Kidney (tissue), 22 donors: ENCODE data around the gene LYPLA2. TPM values are rescaled to one million over a fixed set of nuclear protein-coding genes. Genes with fewer than 3 reads are reported as not detected.
A peak's percentile ranks its signal among the peaks of the same experiment; 100 is the strongest.

Source experiments
- DNase-seq, 5 donors: peaks; one replicate each; pipeline ENCODE4 v3.0.0-alpha.2; 2013 to 2020
- FAIRE-seq: peaks from 2 replicates; lab custom pipeline; 2012; peaks lifted over from hg19 to GRCh38; lab: Jason Lieb, UNC
- H3K27ac ChIP-seq, 2 donors: one replicate each; pipeline ENCODE4 v1.7.0; 2013; ENCODE audit warnings: low read depth in 2 of 2, low read length in 2 of 2, inconsistent platforms in 1 of 2
- H3K27me3 ChIP-seq: one replicate; pipeline ENCODE4 v1.7.1; 2013; ENCODE audit warnings: low read length, inconsistent platforms; ENCODE audit not compliant: control insufficient read depth, insufficient read depth
- H3K36me3 ChIP-seq, 3 donors: one replicate each; pipeline versions ENCODE4 v1.7.0 to v1.7.1; 2013; ENCODE audit warnings: low read length in 3 of 3, control low read depth in 1 of 3, inconsistent platforms in 1 of 3; ENCODE audit not compliant: insufficient read depth in 3 of 3, control insufficient read depth in 2 of 3
- H3K4me1 ChIP-seq, 3 donors: one replicate each; pipeline versions ENCODE4 v1.7.0 to v1.7.1; 2013; ENCODE audit warnings: low read length in 3 of 3, inconsistent platforms in 1 of 3, low read depth in 1 of 3; ENCODE audit not compliant: control insufficient read depth in 2 of 3, insufficient read depth in 2 of 3
- H3K4me3 ChIP-seq, 3 donors: one replicate each; pipeline versions ENCODE4 v1.7.0 to v1.8.1; 2013; ENCODE audit warnings: low read length in 3 of 3, control low read depth in 1 of 3, inconsistent platforms in 1 of 3
- H3K9ac ChIP-seq, 3 donors: one replicate each; pipeline versions ENCODE4 v1.7.0 to v1.7.1; 2013; ENCODE audit warnings: low read length in 3 of 3, control low read depth in 1 of 3, inconsistent platforms in 1 of 3
- H3K9me3 ChIP-seq, 3 donors: one replicate each; pipeline versions ENCODE4 v1.7.0 to v1.7.1; 2013; ENCODE audit warnings: low read length in 3 of 3, control low read depth in 1 of 3, inconsistent platforms in 1 of 3; ENCODE audit not compliant: control insufficient read depth in 2 of 3, insufficient read depth in 1 of 3
- intact Hi-C: fragments of 100-400 bp; cut with DNase I; formaldehyde crosslinking; loops from one replicate; pipeline ENCODE4 v1.11.1; 2022
- long read RNA-seq, 10 donors: library from polyadenylated mRNA in 1 of 10; unstranded in 1 of 10; transcript quantifications; one replicate each; pipeline ENCODE4 v2.0.0 and lab custom pipeline, GENCODE V29; 2021 to 2026
- polyA plus RNA-seq: library from polyadenylated mRNA; stranded (reverse); fragments of 350-450 nt; fragmentation: Illumina TruSeq; extraction: RNeasy Lipid Tissue Mini Kit (QIAGEN cat#74804); gene quantifications from one replicate; pipeline ENCODE4 v1.2.3, GENCODE V29; 2014; ENCODE audit warnings: low read depth, low replicate concordance; ENCODE audit not compliant: insufficient read depth
- total RNA-seq: library from RNA; stranded (reverse); fragmentation: NEBNext Ultra II Directional; extraction: Animal tissue kit (Norgen Biotek cat#: 25700); gene quantifications from one replicate; pipeline ENCODE4 v1.2.1, GENCODE V29; 2021
- TF ChIP-seq, protein P1 (sequence below): IDR thresholded peaks from 3 replicates; pipeline ENCODE4 v1.5.1; 2012; ENCODE audit warnings: mild to moderate bottlenecking, moderate library complexity, borderline replicate concordance; ENCODE audit not compliant: insufficient read depth; ENCODE audit errors: extremely low read depth
- donor health status: control.
- donor health status: control.
- donor health status: control.
- donor health status: control.
- donor health status: control.
- donor health status: DM: yes; HTN: yes; CAD: no.
- donor health status: Normal renal cell carcinoma (clear cell type).

LYPLA2 gene
- total RNA-seq: 71.3 TPM
- 133 TPM for polyA plus RNA-seq
- long read RNA-seq, donor 1, transcript LYPLA2-202 (8 exons, 1,072 nt): minor isoform, 5 of 52 reads
- long read RNA-seq, donor 1, transcript LYPLA2-205 (10 exons, 1,810 nt): major isoform, 30 of 52 reads
- long read RNA-seq, donor 1, partial matches to known transcripts: 16 of 52 reads
- long read RNA-seq, donor 1, other reads (novel, unspliced or antisense): 0 of 52 reads
- long read RNA-seq, donor 2, transcript LYPLA2-205 (10 exons, 1,810 nt): major isoform, 24 of 25 reads
- long read RNA-seq, donor 2, partial matches to known transcripts: 0 of 25 reads
- long read RNA-seq, donor 2, other reads (novel, unspliced or antisense): 0 of 25 reads
- long read RNA-seq, donor 3, transcript LYPLA2-205 (10 exons, 1,810 nt): major isoform, 20 of 21 reads
- long read RNA-seq, donor 3, partial matches to known transcripts: 0 of 21 reads
- long read RNA-seq, donor 3, other reads (novel, unspliced or antisense): 0 of 21 reads
- long read RNA-seq, donor 4, transcript LYPLA2-205 (10 exons, 1,810 nt): major isoform, 28 of 28 reads
- long read RNA-seq, donor 4, partial matches to known transcripts: 0 of 28 reads
- long read RNA-seq, donor 4, other reads (novel, unspliced or antisense): 0 of 28 reads
- long read RNA-seq, donor 5, partial matches to known transcripts: 0 of 3 reads
- long read RNA-seq, donor 5, other reads (novel, unspliced or antisense): 0 of 3 reads
- long read RNA-seq, donor 6, transcript LYPLA2-205 (10 exons, 1,810 nt): major isoform, 56 of 114 reads
- long read RNA-seq, donor 6, partial matches to known transcripts: 42 of 114 reads
- long read RNA-seq, donor 6, other reads (novel, unspliced or antisense): 14 of 114 reads
- long read RNA-seq, donor 7, transcript LYPLA2-205 (10 exons, 1,810 nt): major isoform, 73 of 123 reads
- long read RNA-seq, donor 7, partial matches to known transcripts: 41 of 123 reads
- long read RNA-seq, donor 7, other reads (novel, unspliced or antisense): 5 of 123 reads
- long read RNA-seq, donor 8, transcript LYPLA2-205 (10 exons, 1,810 nt): major isoform, 20 of 22 reads
- long read RNA-seq, donor 8, partial matches to known transcripts: 0 of 22 reads
- long read RNA-seq, donor 8, other reads (novel, unspliced or antisense): 0 of 22 reads
- long read RNA-seq, donor 9, transcript LYPLA2-205 (10 exons, 1,810 nt): major isoform, 19 of 21 reads
- long read RNA-seq, donor 9, partial matches to known transcripts: 0 of 21 reads
- long read RNA-seq, donor 9, other reads (novel, unspliced or antisense): 0 of 21 reads
- long read RNA-seq, donor 10, transcript LYPLA2-205 (10 exons, 1,810 nt): major isoform, 22 of 26 reads
- long read RNA-seq, donor 10, partial matches to known transcripts: 0 of 26 reads
- long read RNA-seq, donor 10, other reads (novel, unspliced or antisense): 0 of 26 reads

DNA sequence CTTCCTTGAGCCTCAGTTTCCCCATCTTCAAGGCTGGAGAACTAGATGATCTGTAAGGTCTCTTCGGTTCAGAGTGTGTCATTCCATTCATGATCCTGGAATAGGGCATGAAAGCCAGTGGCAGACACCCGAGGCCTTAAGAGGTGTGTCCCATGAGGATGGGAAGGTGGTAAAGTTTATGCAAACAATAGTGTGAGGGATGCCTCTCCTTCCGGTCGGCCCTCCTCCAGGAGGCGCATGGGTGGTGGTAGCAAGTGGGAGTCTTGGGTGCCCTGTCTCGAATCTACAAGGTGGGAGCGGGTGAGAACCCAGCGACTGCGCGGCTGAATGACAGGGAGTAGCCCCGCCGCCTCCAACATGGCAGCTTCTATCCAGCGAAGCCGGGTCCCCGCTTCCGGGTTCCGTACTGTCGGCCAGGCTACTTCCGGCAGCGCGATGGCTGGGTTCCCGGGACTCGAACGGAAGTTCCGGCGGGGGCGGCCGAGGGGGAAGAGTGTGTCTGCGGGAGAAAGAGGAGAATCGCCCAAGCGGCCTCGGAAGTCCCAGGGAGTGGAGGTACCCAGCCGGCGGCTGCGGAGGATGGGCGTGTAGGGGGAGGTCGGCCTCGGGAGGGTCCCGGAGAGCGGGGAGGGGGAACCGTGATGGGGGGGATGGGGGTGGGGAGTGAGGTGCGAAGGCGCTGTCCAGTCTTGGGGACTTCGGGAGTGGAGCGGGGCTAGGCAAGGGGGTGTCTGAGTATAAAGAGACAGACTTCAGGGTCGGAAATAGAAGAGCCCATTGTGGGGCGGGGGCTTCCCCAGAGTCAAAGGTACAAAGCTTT is at the start of gene LYPLA2:
Gene LYPLA2 (plus strand): TSS at position 450 of the 820 bp plus-strand sequence. CDS start 1,538 bp downstream, outside the sequence.
- Histone ChIP-seq H3K9ac (peak within 1 kb of the TSS; percentile 38 to 82 (median 73)), H3K4me1 (peaks cover 0 to 26% (median 5%) of the 10 kb centered on the region in 3 donors), H3K36me3 (peaks cover 3 to 19% (median 11%) of the 10 kb centered on the region in 3 donors), H3K27me3 (no peaks in the 10 kb centered on the region), H3K4me3 (peak within 1 kb of the TSS; percentile 84 to 94 (median 93)), H3K9me3 (no peaks in the 10 kb centered on the region), H3K27ac (peak within 1 kb of the TSS; percentile 29 to 69)
- intact Hi-C loops: no loop called here
- DNase-seq (peak; percentile 93 to 98 (median 95)), FAIRE-seq (no peak)
- TF ChIP-seq, protein P1, sequence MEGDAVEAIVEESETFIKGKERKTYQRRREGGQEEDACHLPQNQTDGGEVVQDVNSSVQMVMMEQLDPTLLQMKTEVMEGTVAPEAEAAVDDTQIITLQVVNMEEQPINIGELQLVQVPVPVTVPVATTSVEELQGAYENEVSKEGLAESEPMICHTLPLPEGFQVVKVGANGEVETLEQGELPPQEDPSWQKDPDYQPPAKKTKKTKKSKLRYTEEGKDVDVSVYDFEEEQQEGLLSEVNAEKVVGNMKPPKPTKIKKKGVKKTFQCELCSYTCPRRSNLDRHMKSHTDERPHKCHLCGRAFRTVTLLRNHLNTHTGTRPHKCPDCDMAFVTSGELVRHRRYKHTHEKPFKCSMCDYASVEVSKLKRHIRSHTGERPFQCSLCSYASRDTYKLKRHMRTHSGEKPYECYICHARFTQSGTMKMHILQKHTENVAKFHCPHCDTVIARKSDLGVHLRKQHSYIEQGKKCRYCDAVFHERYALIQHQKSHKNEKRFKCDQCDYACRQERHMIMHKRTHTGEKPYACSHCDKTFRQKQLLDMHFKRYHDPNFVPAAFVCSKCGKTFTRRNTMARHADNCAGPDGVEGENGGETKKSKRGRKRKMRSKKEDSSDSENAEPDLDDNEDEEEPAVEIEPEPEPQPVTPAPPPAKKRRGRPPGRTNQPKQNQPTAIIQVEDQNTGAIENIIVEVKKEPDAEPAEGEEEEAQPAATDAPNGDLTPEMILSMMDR: no peak

GRCh38 chr1:23741609-23742008 is 49.3 kb upstream of the LYPLA2 start:
- Histone ChIP-seq H3K27ac (no peak overlapping the region), H3K4me1 (peaks cover 0 to 10% (median 9%) of the 10 kb centered on the region in 3 donors), H3K27me3 (no peaks in the 10 kb centered on the region), H3K4me3 (no peak overlapping the region), H3K36me3 (no peaks in the 10 kb centered on the region), H3K9me3 (no peaks in the 10 kb centered on the region), H3K9ac (no peak overlapping the region)
- TF ChIP-seq, protein P1: no peak
- FAIRE-seq (no peak), DNase-seq (no peak)
- intact Hi-C loops: no loop called here
